ENCODE results near the gene ZNF148.

DNA sequence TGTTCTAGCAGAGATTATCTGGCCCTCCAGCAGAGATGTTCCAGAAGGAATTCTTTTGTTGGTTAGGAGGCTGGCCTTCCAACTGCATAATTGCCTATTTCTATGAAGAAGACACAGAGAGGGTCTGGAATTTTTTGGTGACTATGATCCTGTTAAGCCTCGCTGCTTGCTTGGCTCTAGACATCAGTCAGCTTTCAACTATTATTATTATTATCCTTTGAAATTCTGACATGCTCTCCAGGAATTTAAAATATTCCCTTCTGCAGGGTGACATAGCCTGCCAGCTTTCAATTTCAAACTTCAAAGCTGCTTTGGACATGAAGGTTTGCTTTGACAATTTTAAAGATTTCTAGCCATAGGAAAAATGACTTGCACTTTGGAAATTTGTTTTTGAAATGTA, 26.3 kb upstream of the ZNF148 start:
- TF ChIP-seq, protein P1, sequence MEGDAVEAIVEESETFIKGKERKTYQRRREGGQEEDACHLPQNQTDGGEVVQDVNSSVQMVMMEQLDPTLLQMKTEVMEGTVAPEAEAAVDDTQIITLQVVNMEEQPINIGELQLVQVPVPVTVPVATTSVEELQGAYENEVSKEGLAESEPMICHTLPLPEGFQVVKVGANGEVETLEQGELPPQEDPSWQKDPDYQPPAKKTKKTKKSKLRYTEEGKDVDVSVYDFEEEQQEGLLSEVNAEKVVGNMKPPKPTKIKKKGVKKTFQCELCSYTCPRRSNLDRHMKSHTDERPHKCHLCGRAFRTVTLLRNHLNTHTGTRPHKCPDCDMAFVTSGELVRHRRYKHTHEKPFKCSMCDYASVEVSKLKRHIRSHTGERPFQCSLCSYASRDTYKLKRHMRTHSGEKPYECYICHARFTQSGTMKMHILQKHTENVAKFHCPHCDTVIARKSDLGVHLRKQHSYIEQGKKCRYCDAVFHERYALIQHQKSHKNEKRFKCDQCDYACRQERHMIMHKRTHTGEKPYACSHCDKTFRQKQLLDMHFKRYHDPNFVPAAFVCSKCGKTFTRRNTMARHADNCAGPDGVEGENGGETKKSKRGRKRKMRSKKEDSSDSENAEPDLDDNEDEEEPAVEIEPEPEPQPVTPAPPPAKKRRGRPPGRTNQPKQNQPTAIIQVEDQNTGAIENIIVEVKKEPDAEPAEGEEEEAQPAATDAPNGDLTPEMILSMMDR (IDR thresholded peaks at IDR 0.05) = no peak
- no peak for TF ChIP-seq POLR2A (IDR thresholded peaks at IDR 0.05)
